GM18951 (cell line): ENCODE measurements around the gene SSH2.

ENCODE experiments used
- POLR2A ChIP-seq: IDR thresholded peaks from 4 replicates; pipeline ENCODE4 v1.6.1; 2011; ENCODE audit warnings: mild to moderate bottlenecking; ENCODE audit not compliant: insufficient read length, insufficient read depth; ENCODE audit errors: extremely low read depth
- in situ Hi-C: fragments of 300-500 bp; cut with MboI; formaldehyde crosslinking; loops from one replicate; pipeline ENCODE4 v1.12.0; 2022; ENCODE audit warnings: low sequenced_read_pairs, mixed read lengths, inconsistent platforms; ENCODE audit not compliant: unreplicated experiment

The SSH2 gene

GRCh38 chr17:29787995-29788394 is 142.0 kb downstream of the SSH2 start:
- no peak for TF ChIP-seq POLR2A
- in situ Hi-C loops = no loop called here

- TF ChIP-seq POLR2A = no peak
- in situ Hi-C loops = no loop called here
These were observed 147.1 kb downstream of the SSH2 start for GRCh38 chr17:29782917-29783316.

- in situ Hi-C loops = loop anchor here (10.0 kb wide), 1 partner anchor 135 kb away; no protein-coding TSS in a partner anchor
These were observed 150.2 kb downstream of the SSH2 start for GRCh38 chr17:29779812-29780190.

GRCh38 chr17:29778956-29779811 is 150.8 kb downstream of the SSH2 start:
- TF ChIP-seq POLR2A = no peak
- in situ Hi-C loops = loop anchor here (10.0 kb wide), 1 partner anchor 134 kb away; no protein-coding TSS in a partner anchor

- in situ Hi-C loops = loop anchor here (10.0 kb wide), 1 partner anchor 133 kb away; no protein-coding TSS in a partner anchor
- TF ChIP-seq POLR2A = no peak
These were observed 152.4 kb downstream of the SSH2 start for GRCh38 chr17:29777663-29778062.

- in situ Hi-C loops = loop anchor here (10.0 kb wide), 1 partner anchor 131 kb away; no protein-coding TSS in a partner anchor
- TF ChIP-seq POLR2A = no peak
These were observed 154.0 kb downstream of the SSH2 start for GRCh38 chr17:29776026-29776425.

- no peak for TF ChIP-seq POLR2A
These were observed 157.0 kb downstream of the SSH2 start for GRCh38 chr17:29772981-29773380.

GRCh38 chr17:29771546-29771945 is 158.5 kb downstream of the SSH2 start:
- in situ Hi-C loops = loop anchor here (10.0 kb wide), 1 partner anchor 127 kb away; no protein-coding TSS in a partner anchor
- no peak for TF ChIP-seq POLR2A

More at GRCh38 chr17:29772981-29773380, 157.0 kb downstream of the SSH2 start:
- in situ Hi-C loops = loop anchor here (10.0 kb wide), 1 partner anchor 128 kb away; no protein-coding TSS in a partner anchor

- in situ Hi-C loops = no loop called here
- TF ChIP-seq POLR2A = no peak
These were observed 160.8 kb downstream of the SSH2 start for GRCh38 chr17:29769225-29769624.

GRCh38 chr17:29766796-29767327 is 163.2 kb downstream of the SSH2 start:
- in situ Hi-C loops = no loop called here
- no peak for TF ChIP-seq POLR2A

GRCh38 chr17:29764748-29765147 is 165.3 kb downstream of the SSH2 start:
- in situ Hi-C loops = no loop called here
- no peak for TF ChIP-seq POLR2A

- in situ Hi-C loops = no loop called here
- TF ChIP-seq POLR2A = no peak
These were observed 165.8 kb downstream of the SSH2 start for GRCh38 chr17:29764217-29764616.

GRCh38 chr17:29763273-29763672 is 166.8 kb downstream of the SSH2 start:
- in situ Hi-C loops = no loop called here
- TF ChIP-seq POLR2A = no peak
